Astrocyte of the cerebellum (primary cell): ENCODE results near the gene ZDHHC7.

Experiments used
- DNase-seq: peaks from one replicate; pipeline ENCODE4 v3.0.0-alpha.2; 2011; ENCODE audit warnings: low read depth
- H3K4me3 ChIP-seq: 2 replicates; pipeline ENCODE4 v1.5.1; 2011; ENCODE audit warnings: mild to moderate bottlenecking, low read depth, low read length, moderate library complexity
- in situ Hi-C: cut with HindIII; loops from 2 replicates; pipeline ENCODE4 v1.10.0; 2017; ENCODE audit warnings: low sequenced_read_pairs
- TF ChIP-seq, protein P1 (sequence below): IDR thresholded peaks from 2 replicates; pipeline ENCODE4 v1.5.1; 2012; ENCODE audit warnings: low read length, low read depth, moderate library complexity, mild to moderate bottlenecking; ENCODE audit errors: missing control alignments

The ZDHHC7 gene

DNA sequence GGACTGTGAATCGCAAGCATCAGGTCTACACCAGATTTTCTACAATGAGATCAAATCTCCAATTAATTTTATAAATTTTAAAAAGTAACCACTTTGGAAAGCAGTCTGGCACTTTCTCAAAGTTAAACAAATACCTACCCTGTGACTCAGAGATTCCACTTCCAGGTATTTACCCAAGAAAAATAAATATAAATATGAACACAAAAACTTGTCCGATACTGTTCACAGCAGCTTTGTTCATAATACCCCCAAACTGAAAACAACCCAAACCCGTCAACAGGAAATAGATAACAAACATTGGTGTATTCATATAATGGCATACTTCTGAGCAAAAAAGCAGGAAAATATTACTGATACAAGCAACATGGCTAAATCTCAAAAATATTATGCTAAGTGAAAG, 12.1 kb downstream of the ZDHHC7 start:
- DNase-seq, result no peak

DNA sequence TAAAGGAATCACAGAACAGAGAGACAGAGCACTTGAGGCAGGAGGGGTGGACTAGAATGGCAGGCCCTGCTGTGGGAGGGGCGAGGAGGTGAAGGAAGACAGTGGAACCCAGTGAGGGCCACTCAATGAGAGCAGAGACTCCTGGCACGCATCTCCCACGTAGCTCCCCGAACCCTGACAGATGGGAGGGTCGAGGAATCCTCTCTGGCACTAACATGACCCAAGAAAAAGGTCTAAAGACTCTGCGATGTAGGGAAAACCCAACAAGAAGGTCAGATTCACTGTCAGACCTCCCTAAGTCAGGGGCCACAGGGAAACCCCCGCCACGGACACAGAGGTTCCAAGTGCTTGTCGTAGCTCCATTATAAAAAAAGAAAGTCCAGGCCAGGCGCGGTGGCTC, 15.0 kb downstream of the ZDHHC7 start:
- no peak overlapping the region for H3K4me3 ChIP-seq
- TF ChIP-seq, protein P1, sequence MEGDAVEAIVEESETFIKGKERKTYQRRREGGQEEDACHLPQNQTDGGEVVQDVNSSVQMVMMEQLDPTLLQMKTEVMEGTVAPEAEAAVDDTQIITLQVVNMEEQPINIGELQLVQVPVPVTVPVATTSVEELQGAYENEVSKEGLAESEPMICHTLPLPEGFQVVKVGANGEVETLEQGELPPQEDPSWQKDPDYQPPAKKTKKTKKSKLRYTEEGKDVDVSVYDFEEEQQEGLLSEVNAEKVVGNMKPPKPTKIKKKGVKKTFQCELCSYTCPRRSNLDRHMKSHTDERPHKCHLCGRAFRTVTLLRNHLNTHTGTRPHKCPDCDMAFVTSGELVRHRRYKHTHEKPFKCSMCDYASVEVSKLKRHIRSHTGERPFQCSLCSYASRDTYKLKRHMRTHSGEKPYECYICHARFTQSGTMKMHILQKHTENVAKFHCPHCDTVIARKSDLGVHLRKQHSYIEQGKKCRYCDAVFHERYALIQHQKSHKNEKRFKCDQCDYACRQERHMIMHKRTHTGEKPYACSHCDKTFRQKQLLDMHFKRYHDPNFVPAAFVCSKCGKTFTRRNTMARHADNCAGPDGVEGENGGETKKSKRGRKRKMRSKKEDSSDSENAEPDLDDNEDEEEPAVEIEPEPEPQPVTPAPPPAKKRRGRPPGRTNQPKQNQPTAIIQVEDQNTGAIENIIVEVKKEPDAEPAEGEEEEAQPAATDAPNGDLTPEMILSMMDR, result no peak
- no peak for DNase-seq
- in situ Hi-C loops, result no loop called here

More for the DNA sequence above, 12.1 kb downstream of the ZDHHC7 start:
- no peak overlapping the region for H3K4me3 ChIP-seq
- in situ Hi-C loops, result no loop called here
- TF ChIP-seq, protein P1, result no peak

DNA sequence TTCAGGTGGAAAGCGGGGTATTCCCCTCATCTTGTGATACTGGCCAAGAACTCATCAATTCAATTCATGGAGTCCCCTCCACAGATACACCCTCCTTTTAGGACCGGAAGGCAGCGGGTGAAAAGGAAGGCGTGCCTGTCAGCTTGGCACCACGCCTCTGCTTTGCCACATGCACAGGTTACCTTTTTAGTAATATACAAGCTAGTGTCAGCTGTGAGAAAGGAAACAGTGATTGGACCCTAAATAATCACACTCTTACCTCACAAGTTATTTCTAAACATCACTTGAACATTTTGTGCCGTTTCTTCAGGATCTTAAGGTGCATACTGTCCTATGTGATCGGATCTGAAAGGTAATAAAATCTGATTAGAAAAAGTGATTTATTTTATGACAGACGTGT, 15.7 kb downstream of the ZDHHC7 start:
- H3K4me3 ChIP-seq, result no peak overlapping the region
- no peak for DNase-seq
- in situ Hi-C loops, result no loop called here
- TF ChIP-seq, protein P1, result no peak

DNA sequence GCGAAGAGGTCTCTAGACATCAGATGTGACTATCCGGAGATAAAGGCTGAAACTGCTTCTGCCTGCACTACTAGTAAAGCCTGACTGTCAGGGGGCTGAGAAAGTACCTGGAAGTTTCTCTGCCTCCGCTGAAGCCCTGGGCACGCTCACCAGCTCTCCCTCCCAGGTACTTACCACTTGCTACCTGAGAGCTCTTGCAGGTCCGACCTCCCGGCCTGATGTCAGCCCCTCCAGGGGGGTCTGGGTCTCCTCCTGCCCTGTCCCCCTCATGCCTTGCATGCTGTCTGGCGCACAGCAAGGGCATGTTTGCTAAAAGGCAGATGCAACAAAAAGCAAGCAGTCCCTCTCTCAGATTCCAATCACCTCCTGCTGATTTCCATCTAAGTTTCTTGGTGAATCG, 17.4 kb downstream of the ZDHHC7 start:
- no peak overlapping the region for H3K4me3 ChIP-seq
- in situ Hi-C loops, result no loop called here
- TF ChIP-seq, protein P1, result no peak
- DNase-seq, result no peak

DNA sequence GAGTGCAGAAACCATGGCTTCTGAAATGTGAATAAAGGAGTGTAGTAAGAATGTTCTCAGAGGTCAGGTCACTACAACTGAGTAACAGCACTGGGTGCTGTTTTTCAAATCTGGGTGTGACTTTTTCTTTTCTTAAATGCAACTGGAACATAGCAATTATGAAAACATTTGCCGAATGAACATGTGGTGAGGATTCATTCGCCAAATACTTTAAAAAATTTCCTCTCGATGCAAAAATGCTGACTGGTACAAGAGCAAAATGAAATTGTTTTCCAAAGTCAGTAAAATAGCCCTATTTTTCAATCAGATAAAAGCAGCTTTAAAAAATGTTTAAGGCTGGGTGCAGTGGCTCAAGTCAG, 18.6 kb downstream of the ZDHHC7 start:
- in situ Hi-C loops, result no loop called here
- DNase-seq, result no peak
- TF ChIP-seq, protein P1, result no peak
- H3K4me3 ChIP-seq, result no peak overlapping the region

DNA sequence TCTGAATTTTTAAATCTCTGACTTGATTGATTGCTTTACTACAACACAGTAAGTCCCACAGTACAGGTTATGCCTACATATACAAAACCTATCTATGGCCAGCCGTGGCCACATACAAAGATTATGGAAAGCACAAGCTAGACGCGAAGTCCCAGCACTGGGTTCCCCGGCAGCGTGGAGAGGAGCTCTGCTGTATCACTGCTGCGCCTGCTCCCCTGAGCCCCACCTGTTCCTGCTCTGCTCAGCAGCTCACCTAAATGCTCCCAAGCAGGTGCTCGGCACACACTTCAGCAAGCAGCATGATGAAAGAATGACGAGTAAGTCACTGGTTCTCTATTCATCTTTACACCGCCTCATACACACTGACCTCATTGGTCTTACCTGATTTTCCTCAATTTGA, 20.6 kb downstream of the ZDHHC7 start:
- no peak overlapping the region for H3K4me3 ChIP-seq
- TF ChIP-seq, protein P1, result no peak
- DNase-seq, result no peak
- in situ Hi-C loops, result no loop called here
